Endodermal cell (in vitro differentiated cells): ENCODE results near the gene STK38. TPM values are rescaled to one million over a fixed set of nuclear protein-coding genes. Genes with fewer than 3 reads are reported as not detected.

ENCODE experiments used
- DNase-seq: peaks from one replicate; pipeline ENCODE4 v3.0.0-alpha.2; 2017
- H3K27ac ChIP-seq: 2 replicates; pipeline ENCODE4 v1.5.1; 2013; ENCODE audit warnings: mild to moderate bottlenecking, low read depth, low read length, moderate library complexity
- H3K27me3 ChIP-seq: 2 replicates; pipeline ENCODE4 v1.6.1; 2013; ENCODE audit warnings: mild to moderate bottlenecking, low read length, moderate library complexity; ENCODE audit not compliant: insufficient read depth, control insufficient read depth, poor library complexity, severe bottlenecking
- H3K36me3 ChIP-seq: 2 replicates; pipeline ENCODE4 v1.7.0; 2013; ENCODE audit warnings: mild to moderate bottlenecking, low read length, moderate library complexity; ENCODE audit not compliant: control insufficient read depth, insufficient read depth
- H3K4me1 ChIP-seq: one replicate; pipeline ENCODE4 v1.7.0; 2013; ENCODE audit warnings: low read length; ENCODE audit not compliant: control insufficient read depth, insufficient read depth
- H3K4me3 ChIP-seq: 2 replicates; pipeline ENCODE4 v1.5.1; 2013; ENCODE audit warnings: mild to moderate bottlenecking, low read length, moderate library complexity
- H3K9ac ChIP-seq: 2 replicates; pipeline ENCODE4 v1.6.1; 2013; ENCODE audit warnings: mild to moderate bottlenecking, low read length, moderate library complexity; ENCODE audit not compliant: poor library complexity, severe bottlenecking; ENCODE audit errors: extremely low read depth
- H3K9me3 ChIP-seq: 2 replicates; pipeline ENCODE4 v1.6.1; 2013; ENCODE audit warnings: mild to moderate bottlenecking, low read length, moderate library complexity; ENCODE audit not compliant: control insufficient read depth
- H3K27ac Mint-ChIP-seq: 2 replicates; pipeline ENCODE4 v1.8.0; 2020; ENCODE audit warnings: mixed read lengths
- H3K27me3 Mint-ChIP-seq: 2 replicates; pipeline ENCODE4 v1.8.0; 2021; ENCODE audit warnings: mild to moderate bottlenecking, mixed read lengths; ENCODE audit not compliant: insufficient read depth
- H3K36me3 Mint-ChIP-seq: 2 replicates; pipeline ENCODE4 v1.8.0; 2020; ENCODE audit warnings: low read depth, mixed read lengths
- H3K4me1 Mint-ChIP-seq: 2 replicates; pipeline ENCODE4 v1.8.0; 2020; ENCODE audit warnings: mixed read lengths
- H3K4me3 Mint-ChIP-seq: 2 replicates; pipeline ENCODE4 v1.8.0; 2020; ENCODE audit warnings: mild to moderate bottlenecking, moderate library complexity, mixed read lengths
- H3K9me3 Mint-ChIP-seq: 2 replicates; pipeline ENCODE4 v1.8.0; 2020; ENCODE audit warnings: mild to moderate bottlenecking, mixed read lengths
- WGBS, 2 experiments: methylation state at CpG; one replicate each; pipeline versions ENCODE4 v1.1.5 to v1.1.7; 2013; ENCODE audit warnings: missing lambda C conversion rate in 2 of 2, mixed read lengths in 1 of 2; ENCODE audit not compliant: insufficient coverage in 1 of 2, insufficient read length in 1 of 2; 5-methylcytosine and 5-hydroxymethylcytosine counted together
- total RNA-seq, 2 donors: library from RNA; stranded (reverse); fragmentation: NEBNext Ultra II Directional in 1 of 2; extraction: Animal tissue kit (Norgen Biotek cat#: 25700) in 1 of 2; gene quantifications; 2 replicates in 1 of 2; 3 replicates in 1 of 2; pipeline ENCODE4 v1.2.1, GENCODE V29; 2021
- TF ChIP-seq, protein P1 (sequence below): fragments of 200-600 bp; sonication (generic); conservative IDR thresholded peaks from 2 replicates; pipeline ENCODE4 v1.5.0; 2021; ENCODE audit warnings: antibody characterized with exemption, mild to moderate bottlenecking

STK38 gene
- total RNA-seq, 2 donors from 2014 or later, result 35.2 to 38.3 TPM

- Mint-ChIP-seq H3K27me3 (no peaks in the 10 kb centered on the region), H3K27ac (no peak overlapping the region), H3K9me3 (peaks cover 2% of the 10 kb centered on the region), H3K4me3 (no peak overlapping the region), H3K36me3 (peaks cover 63% of the 10 kb centered on the region), H3K4me1 (peaks cover 3% of the 10 kb centered on the region)
- Histone ChIP-seq H3K36me3 (peaks cover 81% of the 10 kb centered on the region), H3K27me3 (no peaks in the 10 kb centered on the region), H3K27ac (no peak overlapping the region), H3K4me1 (no peaks in the 10 kb centered on the region), H3K9ac (no peak overlapping the region), H3K9me3 (peaks cover 6% of the 10 kb centered on the region), H3K4me3 (no peak overlapping the region)
- 93% methylated on average over 3 to 4 of the region's 4 CpGs for WGBS, 2 experiments
- TF ChIP-seq, protein P1, sequence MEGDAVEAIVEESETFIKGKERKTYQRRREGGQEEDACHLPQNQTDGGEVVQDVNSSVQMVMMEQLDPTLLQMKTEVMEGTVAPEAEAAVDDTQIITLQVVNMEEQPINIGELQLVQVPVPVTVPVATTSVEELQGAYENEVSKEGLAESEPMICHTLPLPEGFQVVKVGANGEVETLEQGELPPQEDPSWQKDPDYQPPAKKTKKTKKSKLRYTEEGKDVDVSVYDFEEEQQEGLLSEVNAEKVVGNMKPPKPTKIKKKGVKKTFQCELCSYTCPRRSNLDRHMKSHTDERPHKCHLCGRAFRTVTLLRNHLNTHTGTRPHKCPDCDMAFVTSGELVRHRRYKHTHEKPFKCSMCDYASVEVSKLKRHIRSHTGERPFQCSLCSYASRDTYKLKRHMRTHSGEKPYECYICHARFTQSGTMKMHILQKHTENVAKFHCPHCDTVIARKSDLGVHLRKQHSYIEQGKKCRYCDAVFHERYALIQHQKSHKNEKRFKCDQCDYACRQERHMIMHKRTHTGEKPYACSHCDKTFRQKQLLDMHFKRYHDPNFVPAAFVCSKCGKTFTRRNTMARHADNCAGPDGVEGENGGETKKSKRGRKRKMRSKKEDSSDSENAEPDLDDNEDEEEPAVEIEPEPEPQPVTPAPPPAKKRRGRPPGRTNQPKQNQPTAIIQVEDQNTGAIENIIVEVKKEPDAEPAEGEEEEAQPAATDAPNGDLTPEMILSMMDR, result no peak
- no peak for DNase-seq
Observed at GRCh38 chr6:36516559-36516958, 30.7 kb downstream of the STK38 start.

DNA sequence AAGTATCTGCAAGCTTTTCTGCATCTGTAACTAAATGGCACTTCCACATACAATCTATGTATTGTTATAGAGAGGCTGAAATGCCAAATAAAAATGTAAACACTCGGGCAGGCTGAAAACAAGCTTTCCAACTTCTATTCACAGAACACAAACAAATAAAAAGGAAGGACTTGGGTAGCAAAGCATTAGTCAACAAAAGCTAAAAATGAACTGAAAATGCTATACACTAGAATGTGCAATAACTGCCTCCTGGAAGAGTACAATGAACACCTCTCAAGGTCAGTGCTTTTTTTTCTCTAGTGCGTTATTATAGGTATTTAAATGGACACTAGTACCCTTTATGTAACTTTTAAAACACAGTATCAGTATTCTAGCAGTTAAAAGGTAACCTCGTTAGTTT is 31.4 kb downstream of the STK38 start:
- Histone ChIP-seq H3K27ac (no peak overlapping the region), H3K9ac (no peak overlapping the region), H3K27me3 (no peaks in the 10 kb centered on the region), H3K9me3 (peaks cover 13% of the 10 kb centered on the region), H3K4me1 (no peaks in the 10 kb centered on the region), H3K36me3 (peaks cover 82% of the 10 kb centered on the region), H3K4me3 (no peak overlapping the region)
- Mint-ChIP-seq H3K4me3 (no peak overlapping the region), H3K27ac (no peak overlapping the region), H3K4me1 (peaks cover 3% of the 10 kb centered on the region), H3K36me3 (peaks cover 68% of the 10 kb centered on the region), H3K9me3 (peaks cover 4% of the 10 kb centered on the region), H3K27me3 (no peaks in the 10 kb centered on the region)
- no peak for DNase-seq
- 93% methylated on average over 3 of the region's 3 CpGs; no CpG with 5 or more reads in 1 of the 2 experiments for WGBS, 2 experiments
- TF ChIP-seq, protein P1, result no peak

DNA sequence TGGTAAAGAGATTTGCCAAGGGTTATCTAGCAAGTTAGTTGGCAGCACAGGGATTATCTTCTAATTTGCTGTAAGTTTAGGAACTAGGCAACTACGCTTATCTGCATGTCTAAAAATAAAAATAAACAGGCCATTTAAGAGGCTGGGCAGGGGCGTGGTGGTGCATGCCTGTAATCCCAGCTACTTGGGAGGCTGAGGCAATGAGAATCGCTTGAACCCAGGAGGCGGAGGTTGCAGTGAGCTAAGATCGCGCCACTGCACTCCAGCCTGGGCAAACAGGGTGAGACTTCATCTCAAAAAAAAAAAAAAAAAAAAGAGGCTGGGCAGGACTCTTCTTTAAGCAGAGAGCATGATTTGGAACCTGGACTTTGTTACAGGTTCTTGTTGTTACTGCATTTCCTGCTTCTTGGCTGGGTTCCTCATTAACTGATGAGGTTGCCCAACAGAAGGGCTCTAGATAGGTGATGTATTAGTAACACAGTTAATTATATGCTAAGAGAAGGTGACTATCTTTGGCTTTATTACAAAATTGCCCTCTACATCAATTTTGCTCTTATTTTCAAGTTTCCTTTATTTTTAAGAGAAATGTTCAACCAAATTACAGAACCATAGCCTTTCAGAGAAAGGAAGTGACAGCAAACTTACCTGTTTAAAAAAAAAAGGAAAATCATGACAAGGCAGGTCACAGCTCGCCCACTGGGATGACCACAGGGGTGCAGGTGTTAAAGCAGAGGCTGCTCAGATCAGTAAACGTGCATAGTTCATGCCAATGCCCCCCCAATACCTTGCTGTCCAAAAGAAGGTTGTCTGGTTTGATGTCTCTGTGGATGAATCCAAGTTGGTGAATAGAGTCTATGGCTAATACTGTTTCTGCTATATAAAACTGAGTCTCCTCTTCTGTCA is 32.5 kb downstream of the STK38 start:
- H3K9me3 ChIP-seq, result peaks cover 24% of the 10 kb centered on the region
- no peak overlapping the region for H3K9ac ChIP-seq
- no peak overlapping the region for H3K4me3 ChIP-seq
- H3K27me3 ChIP-seq, result no peaks in the 10 kb centered on the region
- TF ChIP-seq, protein P1, result no peak
- H3K36me3 ChIP-seq, result peaks cover 82% of the 10 kb centered on the region
- H3K36me3 Mint-ChIP-seq, result peaks cover 69% of the 10 kb centered on the region
- no peak overlapping the region for H3K27ac Mint-ChIP-seq
- H3K27ac ChIP-seq, result no peak overlapping the region
- DNase-seq, result no peak
- no peak overlapping the region for H3K4me3 Mint-ChIP-seq
- WGBS, 2 experiments, result 95% methylated on average over 6 to 8 of the region's 8 CpGs
- H3K4me1 Mint-ChIP-seq, result peaks cover 3% of the 10 kb centered on the region
- no peaks in the 10 kb centered on the region for H3K4me1 ChIP-seq
- H3K27me3 Mint-ChIP-seq, result no peaks in the 10 kb centered on the region
- peaks cover 14% of the 10 kb centered on the region for H3K9me3 Mint-ChIP-seq
